Hepatocyte (in vitro differentiated cells): ENCODE data around the gene CDK13.
"Not testable (repeated sequence)": the region's sequence is repeated elsewhere in the genome, so short reads cannot be mapped to it uniquely, and the experiment has no call there.

Experiments
- CTCF ChIP-seq: fragments of 200-600 bp; sonication (generic); IDR thresholded peaks from 2 replicates; pipeline ENCODE4 v1.5.1; 2016; ENCODE audit warnings: antibody characterized with exemption, mild to moderate bottlenecking; ENCODE audit not compliant: poor library complexity
- EZH2 ChIP-seq: fragments of 200-600 bp; sonication (generic); IDR thresholded peaks from 2 replicates; pipeline ENCODE4 v1.6.1; 2016; ENCODE audit warnings: antibody characterized with exemption, mild to moderate bottlenecking, borderline replicate concordance
- EZH2phosphoT487 ChIP-seq: fragments of 200-600 bp; sonication (generic); IDR thresholded peaks from one replicate; pipeline ENCODE4 v1.6.1; 2018; ENCODE audit warnings: antibody characterized with exemption, mild to moderate bottlenecking, low read depth, moderate library complexity; ENCODE audit not compliant: unreplicated experiment, severe bottlenecking

- not testable (repeated sequence) for TF ChIP-seq CTCF, EZH2, EZH2phosphoT487
Observed at GRCh38 chr7:39915847-39916246, 34.2 kb upstream of the CDK13 start.
